Heart left ventricle (tissue), 13 donors: ENCODE data around the gene MYBBP1A.

Experiments
- CTCF ChIP-seq, 12 donors: fragments of 200-600 bp; sonication (generic) in 4 of 12; IDR thresholded peaks; one replicate each; pipeline versions ENCODE4 v1.5.0 to v1.8.0; 2018 to 2022; ENCODE audit warnings: antibody characterized with exemption in 12 of 12, mild to moderate bottlenecking in 5 of 12
- POLR2A ChIP-seq, 2 donors: fragments of 450-650 bp; IDR thresholded peaks; one replicate each; pipeline ENCODE4 v1.6.1; 2017; ENCODE audit warnings: antibody characterized with exemption in 2 of 2, mild to moderate bottlenecking in 2 of 2, moderate library complexity in 2 of 2
- donor health status: ischemic (EF 13 %, LVEDD 7.1; RV severe dilation, severe dysfunction).
- donor health status: DM: no; HTN: yes; CAD: no.
- donor health status: DM: no; HTN: no; CAD: no.
- donor health status: ischemic (EF 25% LVEDD 6.9; RV normal size, moderate dysfunction).
- donor health status: ischemic (EF 25% LVEDD 5.7; RV mildly dilated, moderate dysfunction).
- donor health status: ischemic (EF 35%, LVEDD 5.7; RV mildly dilated, moderate dysfunction).
- donor health status: nonischemic (EF 11% LVEDD 7.7; RV severe dilation, severe dysfunction).
- donor health status: DM: yes; HTN: yes; CAD: no.
- donor health status: PGD.
- donor health status: ischemic (EF 29% LVEDD 5.4; RV normal size, mild dysfunction).
- donor health status: nonischemic (EF 23%, LVEDD 6.1; RV moderate dilation, normal function).

- TF ChIP-seq POLR2A (IDR thresholded peaks at IDR 0.05) (no peak), CTCF (IDR thresholded peaks at IDR 0.05) (no peak)
Measured at GRCh38 chr17:4508207-4508606, 47.0 kb downstream of the MYBBP1A start.
